DMS53 treated with DMSO at 0.1 percent for 48 hours (cell line): Measurements from ENCODE around the gene C6orf15.
"Not testable (repeated sequence)": the region's sequence is repeated elsewhere in the genome, so short reads cannot be mapped to it uniquely, and the experiment has no call there.

Source experiments
- DNase-seq: peaks from one replicate; lab custom pipeline; 2025; ENCODE audit not compliant: unreplicated experiment; lab: John Stamatoyannopoulos, UW

Gene C6orf15

DNA sequence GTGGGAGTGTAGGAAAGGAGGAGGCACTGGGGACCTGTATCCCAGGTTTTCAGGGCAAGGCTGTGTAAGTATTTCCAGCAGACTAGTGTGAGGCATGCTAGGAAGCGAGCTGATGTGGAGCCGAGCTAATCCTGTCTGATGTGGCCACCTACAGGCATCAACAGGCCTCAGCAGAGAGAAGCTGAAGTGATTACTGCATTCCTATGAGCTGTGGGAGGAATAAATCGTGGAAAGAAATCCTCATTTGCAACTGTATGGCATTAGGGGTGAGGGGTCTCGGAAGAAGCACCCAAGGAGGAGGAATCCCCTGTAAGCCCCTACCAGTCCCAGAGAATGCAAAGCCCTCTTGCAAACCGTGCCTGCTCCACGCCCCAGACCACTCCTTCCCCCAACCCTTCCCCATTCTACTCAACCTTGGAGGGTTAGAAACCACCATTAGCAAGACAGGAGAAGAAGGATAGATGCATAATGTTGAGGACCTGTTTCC lies 41.6 kb downstream of the C6orf15 start:
- DNase-seq = peak; percentile 13

DNA sequence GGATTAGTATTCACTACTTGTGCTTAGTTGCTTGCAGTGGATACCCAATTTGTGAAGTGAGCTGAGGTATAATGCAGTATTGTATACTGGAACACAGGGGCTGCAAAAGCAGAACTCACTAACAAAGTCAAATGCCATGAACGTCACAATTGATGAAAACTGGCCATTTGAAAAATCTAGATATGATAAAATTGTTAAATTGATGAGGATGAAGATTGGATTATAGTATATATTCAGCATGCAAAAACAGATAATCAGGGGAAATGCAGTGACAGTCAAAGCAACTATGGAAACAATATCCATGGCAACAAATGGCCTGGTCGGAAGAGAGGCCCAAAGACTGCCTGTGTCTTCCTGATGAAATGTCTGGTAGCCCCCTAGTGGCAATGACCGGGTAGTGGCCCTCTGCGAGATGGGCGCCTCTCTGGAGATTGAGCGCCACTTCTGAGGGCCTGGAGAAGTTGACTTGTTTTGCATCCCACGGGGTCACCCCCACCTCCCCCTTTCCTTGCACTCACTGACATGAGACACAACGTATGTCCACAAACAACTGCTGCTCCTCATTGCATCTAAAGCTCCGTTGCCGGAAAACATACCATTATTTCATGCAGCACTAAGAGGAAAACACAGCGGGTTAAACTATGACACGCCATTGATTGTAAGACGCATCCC lies 43.6 kb downstream of the C6orf15 start:
- DNase-seq = peak; percentile 74

DNA sequence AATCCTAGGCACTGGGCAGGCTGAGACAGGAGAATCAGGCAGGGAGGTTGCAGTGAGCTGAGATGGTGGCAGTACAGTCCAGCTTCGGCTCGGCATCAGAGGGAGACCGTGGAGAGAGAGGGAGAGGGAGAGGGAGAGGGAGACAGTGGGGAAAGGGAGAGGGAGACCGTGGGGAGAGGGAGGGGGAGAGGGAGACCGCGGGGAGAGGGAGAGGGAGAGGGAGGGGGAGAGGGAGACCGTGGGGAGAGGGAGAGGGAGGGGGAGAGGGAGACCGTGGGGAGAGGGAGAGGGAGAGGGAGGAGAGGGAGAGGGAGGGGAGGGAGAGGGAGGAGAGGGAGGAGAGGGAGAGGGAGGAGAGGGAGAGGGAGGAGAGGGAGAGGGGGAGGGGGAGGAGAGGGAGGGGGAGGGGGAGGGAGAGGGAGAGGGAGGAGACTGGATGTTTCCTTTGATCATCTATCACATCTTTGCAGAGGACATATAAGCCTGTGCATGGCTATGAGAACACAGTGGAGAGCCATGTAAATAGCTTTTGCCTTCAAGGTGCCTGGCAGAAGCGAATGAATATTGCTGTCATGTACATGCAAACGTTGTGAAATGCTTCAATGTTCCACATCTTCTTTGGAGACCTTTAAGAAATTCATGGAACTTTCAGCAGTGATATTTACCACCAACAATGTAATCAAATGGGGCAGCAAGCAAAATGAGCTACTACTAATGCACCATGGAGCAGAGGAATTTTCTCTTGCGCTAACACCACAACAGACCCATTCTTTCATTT lies 44.3 kb downstream of the C6orf15 start:
- DNase-seq = not testable (repeated sequence)

DNA sequence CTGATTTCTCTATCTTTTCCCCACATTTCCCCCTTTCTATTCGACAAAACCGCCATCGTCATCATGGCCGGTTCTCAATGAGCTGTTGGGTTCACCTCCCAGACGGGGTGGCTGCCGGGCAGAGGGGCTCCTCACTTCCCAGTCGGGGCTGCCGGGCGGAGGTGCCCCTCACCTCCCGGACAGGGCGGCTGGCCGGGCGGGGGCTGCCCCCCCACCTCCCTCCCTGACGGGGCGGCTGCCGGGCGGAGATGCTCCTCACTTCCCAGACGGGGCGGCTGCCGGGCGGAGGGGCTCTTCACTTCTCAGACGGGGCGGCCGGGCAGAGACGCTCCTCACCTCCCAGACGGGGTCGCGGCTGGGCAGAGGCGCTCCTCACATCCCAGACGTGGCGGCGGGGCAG lies 45.3 kb downstream of the C6orf15 start:
- DNase-seq = not testable (repeated sequence)

DNA sequence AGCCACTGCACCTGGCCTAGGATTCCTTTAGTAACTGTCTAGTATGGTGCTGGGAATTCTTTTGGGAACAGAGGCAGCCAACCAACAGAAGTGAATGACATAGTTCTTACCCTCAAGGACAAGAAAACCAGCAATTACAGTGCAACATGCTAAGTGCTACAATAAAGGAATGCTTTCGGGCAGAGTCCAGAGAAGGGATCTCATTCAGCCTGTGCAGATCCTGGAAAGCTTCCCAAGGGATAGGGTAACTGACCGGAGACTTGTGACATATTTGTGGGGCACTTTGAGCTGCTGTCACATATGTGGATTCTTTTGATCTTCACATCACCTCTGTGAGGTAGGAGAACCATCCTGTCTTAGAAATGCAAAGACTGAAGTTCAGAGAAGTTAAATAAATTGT lies 46.8 kb downstream of the C6orf15 start:
- DNase-seq = no peak

DNA sequence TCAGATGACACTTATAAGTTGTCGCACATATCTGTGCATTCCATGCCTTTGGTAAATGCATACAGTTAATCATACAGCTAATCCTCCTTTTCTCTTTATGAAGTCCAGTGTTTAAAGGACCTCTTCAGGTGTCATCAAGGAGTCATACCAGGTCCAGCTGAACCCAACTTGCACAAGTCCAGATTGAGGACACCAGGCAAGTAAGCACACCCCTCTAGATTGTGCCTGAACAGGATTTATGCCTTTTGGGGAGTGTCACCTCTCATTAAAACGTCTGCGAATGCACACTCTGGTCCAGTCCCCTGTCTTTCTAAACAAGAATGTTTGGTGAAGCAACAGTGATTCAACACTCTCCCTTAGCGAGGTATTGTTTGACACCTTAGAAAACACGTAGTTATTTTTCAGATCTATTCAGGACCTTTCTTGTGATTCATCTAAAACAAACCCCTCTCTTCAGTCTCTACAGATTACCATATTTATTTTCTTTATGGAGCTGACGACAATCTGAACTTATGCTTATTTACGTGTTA lies 48.4 kb downstream of the C6orf15 start:
- DNase-seq = no peak
